BE2C (cell line): Measurements from ENCODE around the gene KAZALD1.

Experiments
- DNase-seq: peaks from one replicate; pipeline ENCODE4 v3.0.0-alpha.2; 2020
- H3K27me3 ChIP-seq: fragments of 250-450 bp; sonication (Bioruptor Pico); 2 replicates; pipeline ENCODE4 v1.5.1; 2020; ENCODE audit warnings: mild to moderate bottlenecking
- H3K36me3 ChIP-seq: fragments of 250-450 bp; sonication (Bioruptor Pico); 2 replicates; pipeline ENCODE4 v1.5.1; 2020; ENCODE audit warnings: mild to moderate bottlenecking
- H3K4me1 ChIP-seq: fragments of 250-450 bp; sonication (Bioruptor Pico); 2 replicates; pipeline ENCODE4 v1.5.1; 2020
- H3K4me3 ChIP-seq: 2 replicates; pipeline ENCODE4 v1.5.1; 2011; ENCODE audit warnings: low read depth, low read length
- H3K9me3 ChIP-seq: fragments of 250-450 bp; sonication (Bioruptor Pico); 2 replicates; pipeline ENCODE4 v1.5.1; 2020
- TF ChIP-seq, protein P1 (sequence below): IDR thresholded peaks from 2 replicates; pipeline ENCODE4 v1.5.1; 2012; ENCODE audit warnings: mild to moderate bottlenecking, low read depth, low read length

KAZALD1 gene

DNA sequence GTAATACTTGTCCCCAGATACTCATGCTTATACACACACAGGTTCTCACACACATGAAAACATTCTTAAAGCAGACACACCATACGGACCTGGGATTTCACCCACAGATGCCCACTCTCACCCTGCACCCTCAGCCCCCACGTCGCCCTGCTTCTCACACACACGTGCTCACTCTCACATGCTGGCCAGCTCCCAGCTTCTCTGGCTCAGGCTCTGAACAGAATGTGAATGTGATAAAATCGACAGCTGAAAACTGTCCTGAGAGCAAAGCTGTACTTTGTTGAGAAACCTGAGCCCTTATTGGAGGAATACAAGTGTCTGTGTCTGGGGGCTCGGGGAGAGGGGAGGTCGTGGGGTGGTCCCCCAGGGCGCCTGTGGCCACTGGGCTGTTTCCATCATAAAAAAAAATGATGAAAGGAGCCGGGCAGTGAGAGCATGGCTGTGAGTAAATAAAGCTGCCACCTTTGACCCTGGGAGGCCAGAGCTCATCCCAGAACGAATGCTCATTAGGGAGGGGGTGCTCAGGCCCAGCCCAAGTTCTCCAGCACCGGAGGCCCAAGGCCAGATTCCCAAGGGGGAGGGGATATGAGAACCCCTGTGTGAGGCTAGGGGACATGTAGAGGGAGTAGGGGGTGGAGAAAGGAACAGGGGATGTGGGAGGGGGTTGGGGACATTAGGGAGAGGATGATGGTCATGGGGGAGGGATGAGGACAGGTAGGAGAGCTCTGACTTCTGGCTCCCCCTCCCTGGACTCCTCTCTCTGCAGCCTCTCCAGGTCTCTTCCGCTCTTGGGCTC lies 51.2 kb downstream of the KAZALD1 start:
- Histone ChIP-seq H3K36me3 (no peaks in the 10 kb centered on the region), H3K4me1 (peaks cover 13% of the 10 kb centered on the region), H3K9me3 (no peaks in the 10 kb centered on the region), H3K4me3 (no peak overlapping the region), H3K27me3 (no peaks in the 10 kb centered on the region)
- DNase-seq, result no peak
- TF ChIP-seq, protein P1, sequence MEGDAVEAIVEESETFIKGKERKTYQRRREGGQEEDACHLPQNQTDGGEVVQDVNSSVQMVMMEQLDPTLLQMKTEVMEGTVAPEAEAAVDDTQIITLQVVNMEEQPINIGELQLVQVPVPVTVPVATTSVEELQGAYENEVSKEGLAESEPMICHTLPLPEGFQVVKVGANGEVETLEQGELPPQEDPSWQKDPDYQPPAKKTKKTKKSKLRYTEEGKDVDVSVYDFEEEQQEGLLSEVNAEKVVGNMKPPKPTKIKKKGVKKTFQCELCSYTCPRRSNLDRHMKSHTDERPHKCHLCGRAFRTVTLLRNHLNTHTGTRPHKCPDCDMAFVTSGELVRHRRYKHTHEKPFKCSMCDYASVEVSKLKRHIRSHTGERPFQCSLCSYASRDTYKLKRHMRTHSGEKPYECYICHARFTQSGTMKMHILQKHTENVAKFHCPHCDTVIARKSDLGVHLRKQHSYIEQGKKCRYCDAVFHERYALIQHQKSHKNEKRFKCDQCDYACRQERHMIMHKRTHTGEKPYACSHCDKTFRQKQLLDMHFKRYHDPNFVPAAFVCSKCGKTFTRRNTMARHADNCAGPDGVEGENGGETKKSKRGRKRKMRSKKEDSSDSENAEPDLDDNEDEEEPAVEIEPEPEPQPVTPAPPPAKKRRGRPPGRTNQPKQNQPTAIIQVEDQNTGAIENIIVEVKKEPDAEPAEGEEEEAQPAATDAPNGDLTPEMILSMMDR, result no peak

DNA sequence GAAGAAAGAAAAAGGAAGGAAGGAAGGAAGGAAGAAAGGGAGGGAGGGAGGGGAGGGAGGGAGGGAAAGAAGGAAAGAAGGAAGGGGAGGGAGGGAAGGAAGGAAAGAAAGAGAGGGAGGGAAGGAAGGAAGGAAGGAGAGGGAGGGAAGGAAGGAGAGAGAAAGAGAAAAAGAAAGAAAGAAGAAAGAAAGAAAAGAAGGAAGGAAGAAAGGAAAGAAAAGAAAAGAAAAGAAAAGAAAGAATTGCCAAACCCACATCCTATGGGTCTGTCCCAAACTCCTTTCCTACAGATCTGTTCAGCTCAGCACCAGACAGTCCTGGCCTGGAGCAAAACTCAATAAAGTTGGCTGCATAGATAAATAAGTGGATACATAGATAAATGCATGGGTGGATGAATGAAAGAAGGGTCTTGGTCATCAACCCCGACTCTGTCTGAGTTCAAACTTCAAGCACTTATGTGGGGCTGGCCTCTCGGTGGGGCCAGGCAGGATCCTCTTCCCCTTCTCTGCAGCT lies 52.2 kb downstream of the KAZALD1 start:
- no peaks in the 10 kb centered on the region for H3K36me3 ChIP-seq
- no peak for DNase-seq
- no peaks in the 10 kb centered on the region for H3K9me3 ChIP-seq
- H3K27me3 ChIP-seq, result no peaks in the 10 kb centered on the region
- TF ChIP-seq, protein P1, result no peak
- no peak overlapping the region for H3K4me3 ChIP-seq
- H3K4me1 ChIP-seq, result peaks cover 13% of the 10 kb centered on the region

DNA sequence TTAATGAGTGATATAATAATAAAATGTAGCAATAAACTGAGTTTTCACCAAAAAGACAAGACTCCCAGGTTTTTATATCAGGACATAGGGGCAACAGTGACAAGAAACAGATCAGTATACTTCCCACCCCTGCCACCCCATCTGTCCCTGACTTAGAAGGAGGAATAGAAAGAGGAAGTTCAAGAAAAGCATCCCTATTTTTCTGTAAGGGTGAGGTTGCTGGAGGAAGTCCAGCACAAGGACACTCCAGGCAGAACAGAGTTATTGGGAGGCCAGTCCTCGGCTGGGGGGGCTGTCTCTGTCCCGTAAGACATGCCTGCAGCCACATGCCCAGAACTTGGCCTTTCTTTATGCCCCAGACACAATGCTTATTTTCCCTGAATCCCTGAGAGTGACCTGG lies 52.9 kb downstream of the KAZALD1 start:
- TF ChIP-seq, protein P1, result no peak

More for the DNA sequence above, 52.9 kb downstream of the KAZALD1 start:
- Histone ChIP-seq H3K4me1 (peaks cover 13% of the 10 kb centered on the region), H3K9me3 (no peaks in the 10 kb centered on the region), H3K27me3 (no peaks in the 10 kb centered on the region), H3K4me3 (no peak overlapping the region), H3K36me3 (no peaks in the 10 kb centered on the region)
- no peak for DNase-seq
